GM18517 (cell line): ENCODE measurements around the gene CSRP1.
A peak's percentile ranks its signal among the peaks of the same experiment; 100 is the strongest.
"Not testable (repeated sequence)": the region's sequence is repeated elsewhere in the genome, so short reads cannot be mapped to it uniquely, and the experiment has no call there.

Experiments
- ATAC-seq: cut with Tn5 transposase; IDR thresholded peaks from one replicate; pipeline ENCODE4 v1.9.1; 2021; ENCODE audit warnings: mild to moderate bottlenecking, moderate library complexity; ENCODE audit not compliant: unreplicated experiment

The CSRP1 gene

GRCh38 chr1:201481761-201482493 is 25.0 kb downstream of the CSRP1 start:
- peak; percentile 65 for ATAC-seq

DNA sequence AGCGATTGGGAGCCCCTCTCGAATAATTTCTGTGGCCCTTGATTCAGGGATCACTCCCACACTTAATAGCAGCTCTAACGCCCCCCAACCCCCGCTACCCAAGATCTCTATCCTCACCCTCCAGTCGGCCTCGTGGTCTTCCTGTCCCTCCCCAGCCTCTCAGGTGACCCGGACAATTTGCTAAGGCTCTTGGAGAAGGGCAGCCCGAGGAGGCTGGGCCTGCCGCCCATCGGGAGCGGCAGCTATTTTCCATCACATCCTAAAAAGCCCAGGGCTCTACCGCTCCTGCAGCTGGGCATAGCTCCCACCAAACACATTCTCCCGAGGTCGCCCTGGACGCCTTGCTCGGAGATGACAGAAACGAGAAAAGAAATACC is 25.9 kb downstream of the CSRP1 start:
- ATAC-seq: no peak

- ATAC-seq: peak; percentile 42
Measured at GRCh38 chr1:201480231-201481003, 26.5 kb downstream of the CSRP1 start.

DNA sequence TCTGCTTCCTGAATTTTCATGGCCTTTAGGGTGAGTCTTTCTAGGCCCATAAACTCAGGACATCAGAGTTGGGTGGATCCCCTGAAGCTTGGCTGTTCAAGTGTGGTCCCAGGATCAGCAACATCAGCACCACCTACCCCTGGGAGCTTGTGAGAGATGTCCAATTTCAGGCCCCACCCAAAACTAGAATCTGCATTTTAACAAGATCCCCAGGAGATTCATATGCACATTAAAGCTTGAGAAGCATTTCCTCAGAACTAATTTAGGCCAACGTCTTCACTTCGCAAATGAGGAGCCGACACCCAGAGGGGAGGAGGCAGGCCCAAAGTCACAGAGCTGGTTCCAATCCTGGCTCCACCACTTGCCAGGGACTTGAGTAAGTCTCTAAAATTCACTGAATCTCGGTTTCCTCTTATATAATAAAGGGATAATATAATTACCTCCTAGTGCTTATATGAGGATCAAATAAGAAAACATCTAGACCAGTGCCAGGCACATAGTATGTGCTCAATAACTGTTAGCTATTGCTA is 27.7 kb downstream of the CSRP1 start:
- ATAC-seq: no peak

- ATAC-seq: not testable (repeated sequence)
Measured at GRCh38 chr1:201478666-201479065, 28.3 kb downstream of the CSRP1 start.

DNA sequence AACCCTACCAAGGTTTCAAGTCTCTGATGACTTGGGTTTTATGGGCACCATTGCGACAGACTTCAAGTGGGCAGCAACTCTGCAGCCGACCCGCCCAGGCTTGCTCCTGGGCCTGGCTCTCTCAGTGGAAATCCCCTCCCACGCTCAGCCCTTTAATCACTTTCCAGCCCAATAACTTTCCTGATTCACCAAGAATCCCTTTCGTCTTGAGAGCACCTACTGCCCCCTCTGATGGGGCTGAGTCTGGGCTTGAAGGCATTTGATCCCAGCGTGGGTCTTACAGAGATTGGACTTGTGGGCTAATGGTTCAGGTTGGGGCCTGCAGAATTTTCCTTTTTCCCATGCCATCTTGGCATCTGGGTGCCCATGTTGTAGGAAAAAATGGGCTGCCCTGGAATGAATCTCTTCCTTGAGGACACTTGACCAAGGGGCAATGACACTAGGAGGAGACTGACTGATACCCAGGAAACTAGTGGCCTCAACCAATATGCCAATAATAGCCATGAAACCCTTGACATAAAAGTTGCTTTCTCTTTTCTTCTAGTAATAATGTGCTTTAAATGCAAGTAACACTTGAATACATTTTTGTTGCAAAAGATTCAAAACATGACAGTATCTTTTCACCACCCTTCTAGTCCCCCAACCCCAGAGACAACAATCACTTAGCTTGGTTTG is 30.1 kb downstream of the CSRP1 start:
- ATAC-seq: no peak

DNA sequence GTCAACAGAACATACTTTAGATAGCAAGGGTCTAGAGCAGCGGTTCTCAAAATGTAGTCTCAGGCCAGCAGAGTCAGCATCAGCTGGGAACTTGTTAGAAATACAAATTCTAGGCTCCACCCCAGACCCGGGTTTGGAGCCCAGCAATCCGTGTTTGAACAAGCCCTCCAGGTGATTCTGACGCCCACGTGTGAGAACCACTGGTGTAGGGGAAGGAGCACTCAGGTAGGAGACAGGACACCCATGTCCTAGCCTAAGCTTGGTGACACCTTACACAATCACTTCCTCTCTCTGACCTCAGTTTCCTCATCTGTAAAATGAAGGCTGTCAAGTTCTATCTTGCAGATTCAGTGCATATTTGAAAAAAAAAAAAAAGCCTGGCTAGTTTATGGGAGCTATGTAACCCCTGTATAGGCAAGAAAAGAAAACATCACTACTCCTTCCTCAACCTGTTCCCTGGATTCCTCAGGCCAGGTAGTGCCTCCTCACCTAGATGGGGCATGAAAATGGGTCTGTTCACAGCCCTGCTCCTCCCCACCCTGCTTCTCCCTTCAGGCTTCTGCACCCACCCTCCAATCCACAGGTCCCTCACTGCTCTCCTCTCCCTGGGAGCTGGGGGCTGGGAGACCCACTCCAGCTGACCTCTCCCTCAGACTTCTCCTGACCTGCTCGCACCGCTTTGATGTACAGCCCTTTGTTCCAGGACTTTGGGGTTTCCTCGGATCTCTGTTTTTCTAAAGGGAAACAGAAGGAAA is 30.8 kb downstream of the CSRP1 start:
- no peak for ATAC-seq

DNA sequence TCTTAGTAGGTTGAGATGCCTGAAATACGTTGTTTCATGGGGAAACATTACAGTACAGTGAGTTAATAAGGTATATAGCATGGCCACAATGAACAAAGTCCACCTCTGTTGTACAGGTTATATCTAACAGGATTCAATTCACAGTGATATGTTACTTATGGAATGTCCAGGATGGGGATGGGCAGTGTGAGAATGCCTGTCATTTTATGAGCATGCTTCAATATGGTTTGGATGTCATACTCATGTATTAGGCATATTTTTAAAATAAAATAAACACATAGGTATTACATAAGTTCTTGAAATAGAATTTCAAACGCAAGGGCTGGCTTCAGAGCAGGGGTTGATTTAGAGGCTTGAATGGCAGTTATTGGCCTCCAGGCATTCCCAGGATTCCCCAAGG is 31.8 kb downstream of the CSRP1 start:
- no peak for ATAC-seq

- no peak for ATAC-seq
Measured at GRCh38 chr1:201473296-201473695, 33.6 kb downstream of the CSRP1 start.

DNA sequence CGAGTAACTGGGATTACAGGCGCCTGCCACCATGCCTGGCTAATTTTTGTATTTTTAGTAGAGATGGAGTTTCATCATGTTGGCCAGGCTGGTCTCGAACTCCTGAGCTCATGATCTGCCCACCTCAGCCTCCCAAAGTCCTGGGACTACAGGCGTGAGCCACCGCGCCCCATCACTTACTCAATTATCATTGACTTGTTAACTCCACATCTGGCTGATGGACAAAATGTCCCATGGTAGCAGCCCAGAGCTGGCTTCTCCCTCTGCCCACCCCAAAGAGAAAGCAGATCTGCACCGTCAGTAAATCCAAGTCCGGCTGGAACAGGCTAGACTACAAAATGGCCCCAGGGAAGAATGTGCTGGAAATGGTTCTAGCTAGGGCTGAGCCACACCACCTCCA is 34.6 kb downstream of the CSRP1 start:
- not testable (repeated sequence) for ATAC-seq

DNA sequence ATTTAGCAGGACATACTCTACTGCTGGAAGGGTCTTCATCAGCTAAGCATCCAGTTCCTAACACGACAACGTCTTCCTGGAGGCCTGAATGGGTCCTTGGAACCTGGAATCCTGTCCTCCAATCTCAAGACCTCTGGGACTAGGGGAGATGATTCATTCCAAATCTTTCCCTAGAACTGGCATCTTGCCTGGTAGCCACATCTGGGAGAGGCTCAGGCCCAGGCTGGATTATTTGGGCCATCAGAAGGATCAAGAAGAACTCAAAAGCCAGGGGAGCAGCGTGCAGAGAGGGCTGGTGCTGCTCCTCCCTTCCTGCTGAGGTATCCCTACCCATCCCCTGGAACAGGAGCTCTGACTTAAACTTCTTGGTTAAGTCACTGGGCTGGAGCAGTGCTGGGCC is 35.2 kb downstream of the CSRP1 start:
- no peak for ATAC-seq

DNA sequence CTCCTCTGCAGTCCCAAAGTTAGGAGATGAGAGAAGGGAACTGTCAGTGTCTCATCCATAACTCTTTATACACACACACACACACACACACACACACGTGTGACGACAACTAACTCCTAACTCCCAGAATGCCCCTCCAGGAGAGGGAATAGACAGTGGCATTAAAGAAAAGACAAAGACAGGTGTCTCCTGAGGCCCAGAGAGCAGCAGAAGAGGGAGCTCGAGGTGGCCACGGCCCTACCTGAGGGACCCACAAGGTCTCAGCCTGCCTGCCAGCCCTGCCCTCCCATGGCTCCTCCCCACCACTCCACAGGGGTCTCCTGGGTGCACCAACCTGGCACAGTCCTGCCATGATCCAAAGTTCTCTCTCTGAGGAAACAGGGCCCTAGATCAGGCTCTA is 36.3 kb downstream of the CSRP1 start:
- ATAC-seq: no peak

DNA sequence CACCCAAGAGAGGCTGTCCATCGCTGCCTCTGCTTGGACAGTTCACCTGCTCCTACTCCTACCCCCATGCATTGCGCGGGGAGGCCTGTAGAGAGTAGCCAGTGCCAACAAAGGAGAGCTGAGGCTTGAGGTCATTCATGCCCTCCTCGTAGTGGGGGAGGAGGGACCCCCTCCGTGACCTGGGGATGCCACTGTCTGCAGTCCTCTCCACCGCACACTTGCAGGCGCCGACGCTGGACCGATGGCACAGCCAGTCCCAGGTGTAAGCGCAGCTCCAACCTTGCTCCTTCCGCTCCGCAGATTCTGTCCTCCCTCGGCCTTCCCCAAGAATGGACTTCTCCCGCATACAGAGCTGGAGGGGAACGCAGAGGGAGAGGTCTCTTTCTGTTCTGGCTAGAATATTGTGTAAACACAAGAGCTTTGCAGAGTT is 37.3 kb downstream of the CSRP1 start:
- no peak for ATAC-seq

DNA sequence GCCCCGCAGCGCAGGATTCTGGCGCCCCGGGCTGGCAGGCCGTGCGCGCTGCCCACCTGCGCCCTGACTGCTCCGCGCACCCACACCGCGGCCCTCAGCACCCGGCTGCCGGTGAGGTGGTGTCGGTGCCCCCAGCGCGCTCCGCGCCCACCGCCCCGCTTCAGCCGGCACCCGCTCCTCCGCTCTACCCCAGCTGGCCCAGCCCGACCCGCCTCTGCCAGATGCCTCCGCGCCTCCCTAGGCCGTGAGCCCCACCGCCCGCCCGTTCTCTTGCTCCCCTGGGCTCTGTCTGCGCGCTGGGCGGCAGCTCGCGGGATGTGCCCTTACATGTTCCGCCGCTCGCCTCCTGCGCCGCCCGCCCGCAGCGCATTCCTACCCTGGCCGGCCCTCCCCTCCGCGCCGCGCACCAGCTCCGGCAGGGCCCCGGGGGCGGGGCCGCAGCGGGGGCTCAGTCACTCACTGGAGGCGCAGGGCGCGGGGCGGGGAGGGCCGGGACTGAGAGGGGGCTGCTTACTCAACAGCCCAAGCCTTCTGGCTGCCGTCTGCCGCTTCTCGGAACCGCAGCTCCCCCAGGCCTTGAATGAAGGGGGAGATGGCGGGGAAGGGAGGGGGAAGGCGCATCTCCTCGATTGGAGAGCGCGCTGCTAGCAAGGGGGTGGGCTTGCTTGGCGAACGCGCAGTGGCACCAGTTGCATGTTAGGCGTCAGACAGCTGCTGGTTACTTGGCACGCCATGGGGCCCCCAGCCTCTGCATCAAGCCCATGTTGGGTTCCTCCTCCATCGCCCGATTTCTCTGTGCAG is 37.9 kb downstream of the CSRP1 start, which contains the start of gene PHLDA3:
PHLDA3 (minus strand) TSS at position 345 of the 801 bp plus-strand sequence. CDS start 402 bp downstream, outside the sequence.
- no peak for ATAC-seq

- ATAC-seq: no peak
Measured at GRCh38 chr1:201468501-201468843, 38.5 kb downstream of the CSRP1 start.

DNA sequence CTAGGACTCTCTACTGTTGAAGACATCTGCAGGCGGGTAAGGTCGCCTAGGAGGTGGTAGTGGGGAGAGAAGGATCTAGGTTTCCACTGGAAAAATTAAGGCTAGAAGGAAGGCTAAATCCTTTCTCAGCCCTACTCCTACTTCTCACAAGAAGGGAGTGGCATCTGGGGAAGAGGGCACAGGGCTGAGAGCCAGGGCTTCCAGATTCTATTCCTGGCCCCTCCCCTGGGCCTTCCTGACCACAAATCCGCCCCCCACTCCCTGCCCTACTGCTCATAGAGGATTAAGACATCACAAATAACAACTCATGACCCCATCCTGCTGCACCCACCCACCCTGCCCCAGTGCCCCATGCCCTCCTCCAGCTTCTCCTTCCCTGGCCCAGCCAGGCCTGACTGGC is 40.4 kb downstream of the CSRP1 start:
- ATAC-seq: no peak

- no peak for ATAC-seq
Measured at GRCh38 chr1:201465698-201466290, 41.1 kb downstream of the CSRP1 start.

GRCh38 chr1:201463071-201463552 is 43.8 kb downstream of the CSRP1 start:
- no peak for ATAC-seq

DNA sequence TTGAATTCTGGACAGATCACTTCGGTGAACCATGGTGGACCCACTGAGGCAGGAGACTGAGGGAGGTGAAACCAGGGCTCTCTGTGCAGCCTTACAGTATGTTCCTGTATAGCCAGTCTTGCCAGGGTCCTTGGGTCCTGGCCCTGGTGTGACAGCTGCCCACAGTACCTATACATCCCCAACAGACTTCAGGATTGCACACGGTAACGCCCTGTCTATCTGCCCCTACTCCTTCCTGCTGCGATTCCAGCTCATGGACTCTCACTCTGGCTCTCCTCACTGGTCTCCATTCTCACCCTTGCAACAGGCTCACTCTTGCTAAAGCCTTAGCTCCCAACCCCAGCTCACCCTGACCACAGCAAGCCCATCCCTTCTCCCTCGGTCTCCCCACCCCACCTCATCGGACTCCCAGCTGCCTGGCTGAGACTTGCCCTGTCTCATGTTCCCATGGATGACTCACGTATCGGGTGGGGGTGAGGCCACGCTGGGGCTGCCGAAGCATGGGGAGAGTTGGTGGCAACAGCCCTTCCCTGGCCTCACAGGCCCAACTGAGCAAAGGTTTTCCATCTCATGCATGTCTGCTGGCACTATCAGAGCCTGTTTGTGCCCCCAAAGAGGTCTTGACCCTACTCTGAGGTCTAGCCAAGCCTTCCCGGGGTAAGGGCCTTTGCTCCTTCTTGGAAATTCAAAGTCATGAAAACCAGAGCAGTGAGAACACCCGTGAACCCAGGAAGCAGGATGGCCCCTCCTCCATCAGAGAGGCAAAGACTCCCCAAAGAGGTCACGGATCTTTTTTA is 45.1 kb downstream of the CSRP1 start:
- ATAC-seq: no peak
